T-cell (primary cell): ENCODE data around the gene BNC2. TPM values are rescaled to one million over a fixed set of nuclear protein-coding genes. Genes with fewer than 3 reads are reported as not detected.

Source experiments
- ATAC-seq, 4 experiments: fragments of 200-7000 bp in 3 of 4; fragments of 150-1000 bp in 1 of 4; cut with Tn5 transposase; replicated peaks in 1 of 4; 1 replicate in 3 of 4; 2 replicates in 1 of 4; pipeline ENCODE4 v1.10.0; 2021; ENCODE audit warnings: moderate library complexity in 3 of 4, mild to moderate bottlenecking in 2 of 4, moderate number of reproducible peaks in 1 of 4
- CTCF ChIA-PET, 2 donors: fragments of 300-600 bp; sonication (Branson Sonifier 250); formaldehyde crosslinking; loops; one replicate each; lab custom pipeline; 2022; ENCODE audit warnings: antibody characterized with exemption in 2 of 2; lab: Charles Lee
- POLR2A ChIA-PET, 2 donors: fragments of 300-600 bp; sonication (Branson Sonifier 250); formaldehyde crosslinking; loops; one replicate each; lab custom pipeline; 2022; ENCODE audit warnings: antibody characterized with exemption in 2 of 2; lab: Charles Lee
- DNase-seq, 35 experiments: peaks; one replicate each; pipeline versions ENCODE4 v3.0.0 to v3.0.0-alpha.2; 2013 to 2023
- H3K27ac ChIP-seq: one replicate; pipeline ENCODE4 v1.5.1; 2013; ENCODE audit warnings: low read length
- H3K27me3 ChIP-seq, 2 experiments: replicated peaks in 1 of 2; 1 replicate in 1 of 2; 2 replicates in 1 of 2; pipeline versions ENCODE4 v1.6.1 to v1.7.0; 2013; ENCODE audit warnings: low read length in 1 of 2, mixed read lengths in 1 of 2; ENCODE audit not compliant: control insufficient read depth in 2 of 2, insufficient read depth in 2 of 2; ENCODE audit errors: extremely low read depth in 1 of 2
- H3K36me3 ChIP-seq, 2 donors: 1 replicate in 1 of 2; 2 replicates in 1 of 2; pipeline versions ENCODE4 v1.6.1 to v1.7.0; 2013; ENCODE audit warnings: low read length in 1 of 2; ENCODE audit not compliant: control insufficient read depth in 2 of 2, insufficient read depth in 1 of 2; ENCODE audit errors: extremely low read depth in 1 of 2
- H3K4me1 ChIP-seq, 2 experiments: 1 replicate in 1 of 2; 2 replicates in 1 of 2; pipeline versions ENCODE4 v1.6.1 to v1.7.0; 2013; ENCODE audit warnings: low read length in 2 of 2, mixed read lengths in 1 of 2; ENCODE audit not compliant: insufficient read depth in 2 of 2, control insufficient read depth in 1 of 2; ENCODE audit errors: extremely low read depth in 1 of 2
- H3K4me3 ChIP-seq, 2 donors: 1 replicate in 1 of 2; 2 replicates in 1 of 2; pipeline versions ENCODE4 v1.5.1 to v1.7.0; 2013; ENCODE audit warnings: mild to moderate bottlenecking in 2 of 2, low read length in 1 of 2, moderate library complexity in 1 of 2; ENCODE audit not compliant: control insufficient read depth in 1 of 2; ENCODE audit errors: extremely low read depth in 1 of 2
- H3K9me3 ChIP-seq: 2 replicates; pipeline ENCODE4 v1.7.0; 2013
- H3K27ac Mint-ChIP-seq, 2 donors: one replicate each; pipeline ENCODE4 v1.8.0; 2020 to 2021; ENCODE audit warnings: mild to moderate bottlenecking in 2 of 2, mixed read lengths in 2 of 2
- H3K27me3 Mint-ChIP-seq, 2 donors: one replicate each; pipeline ENCODE4 v1.8.0; 2021 to 2022; ENCODE audit warnings: mixed read lengths in 2 of 2
- H3K36me3 Mint-ChIP-seq: one replicate; pipeline ENCODE4 v1.8.0; 2021; ENCODE audit warnings: mixed read lengths
- H3K4me1 Mint-ChIP-seq, 3 donors: one replicate each; pipeline ENCODE4 v1.8.0; 2020 to 2022; ENCODE audit warnings: mixed read lengths in 3 of 3, mild to moderate bottlenecking in 1 of 3
- H3K4me3 Mint-ChIP-seq, 3 donors: one replicate each; pipeline ENCODE4 v1.8.0; 2020 to 2022; ENCODE audit warnings: mild to moderate bottlenecking in 3 of 3, mixed read lengths in 3 of 3, moderate library complexity in 3 of 3
- H3K9me3 Mint-ChIP-seq, 3 donors: one replicate each; pipeline ENCODE4 v1.8.0; 2020 to 2022; ENCODE audit warnings: mixed read lengths in 3 of 3
- WGBS: methylation state at CpG from one replicate; pipeline ENCODE4 v1.1.5; 2013; ENCODE audit warnings: missing lambda C conversion rate; ENCODE audit not compliant: insufficient coverage; 5-methylcytosine and 5-hydroxymethylcytosine counted together
- total RNA-seq, 35 experiments: library from RNA in 6 of 35; stranded (reverse) in 6 of 35; fragments of 120-200 nt in 1 of 35; gene quantifications; one replicate each; pipeline versions ENCODE4 v1.2.1 to v1.2.4 and lab custom pipeline; 2013 to 2026

The BNC2 gene
- total RNA-seq, 5 donors from 2014 or later (not counting 1 experiment from before 2014, with no cell fraction given): 0.03 to 2.1 (median 0.57) TPM

DNA sequence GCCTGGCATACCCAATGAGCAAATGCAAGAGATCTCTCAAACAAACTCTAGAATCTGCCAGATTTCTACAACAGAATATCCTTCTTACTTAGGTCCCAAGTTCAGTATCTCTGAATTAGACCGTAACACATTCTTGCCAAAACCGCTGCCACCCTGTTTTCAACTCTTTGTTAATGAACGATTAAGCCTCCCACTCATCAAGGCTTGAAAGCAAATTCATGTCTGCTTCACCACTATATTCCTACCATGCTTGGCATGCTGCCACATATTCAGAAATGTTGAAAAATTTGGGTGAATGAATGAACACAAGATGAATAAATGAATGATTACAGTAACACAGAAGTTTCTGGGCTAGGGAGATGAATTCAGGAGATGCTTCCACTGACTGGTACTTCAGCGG lies 119.9 kb downstream of the BNC2 start:
- POLR2A ChIA-PET: no interaction called here
- no peaks in the 10 kb centered on the region for H3K4me1 Mint-ChIP-seq
- H3K4me3 ChIP-seq: no peak overlapping the region
- ATAC-seq (no peak), DNase-seq (no peak)
- H3K27me3 Mint-ChIP-seq: no peaks in the 10 kb centered on the region
- 100% methylated on average over 3 of the region's 4 CpGs for WGBS
- H3K9me3 Mint-ChIP-seq: peaks cover 0 to 11% (median 5%) of the 10 kb centered on the region in 3 donors
- H3K27ac ChIP-seq: no peak overlapping the region
- no peaks in the 10 kb centered on the region for H3K4me1 ChIP-seq
- CTCF ChIA-PET: no interaction called here
- no peaks in the 10 kb centered on the region for H3K9me3 ChIP-seq
- H3K36me3 ChIP-seq: no peaks in the 10 kb centered on the region
- H3K4me3 Mint-ChIP-seq: no peak overlapping the region
- no peaks in the 10 kb centered on the region for H3K36me3 Mint-ChIP-seq
- H3K27me3 ChIP-seq: no peaks in the 10 kb centered on the region
- H3K27ac Mint-ChIP-seq: no peak overlapping the region

DNA sequence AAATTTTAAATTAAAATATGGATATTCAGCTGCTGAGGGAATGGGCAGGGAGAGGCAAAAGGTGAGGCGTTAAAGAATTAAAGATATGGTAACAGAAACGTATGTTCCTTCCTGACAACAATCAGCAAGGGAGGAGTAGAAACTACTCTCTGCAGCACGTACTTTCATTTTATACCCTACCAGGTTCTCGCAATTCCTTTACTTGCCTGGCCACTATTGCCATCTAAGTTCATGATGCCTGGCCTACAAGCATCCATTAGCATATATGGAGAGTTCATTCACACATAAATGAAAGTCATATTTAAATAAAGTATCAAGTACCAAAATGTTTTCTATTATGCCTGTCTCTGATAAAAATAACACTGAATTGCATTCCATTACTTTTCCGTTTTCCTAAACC lies 125.1 kb downstream of the BNC2 start:
- no peaks in the 10 kb centered on the region for H3K27me3 ChIP-seq
- H3K36me3 Mint-ChIP-seq: no peaks in the 10 kb centered on the region
- H3K36me3 ChIP-seq: no peaks in the 10 kb centered on the region
- H3K27ac ChIP-seq: no peak overlapping the region
- ATAC-seq (no peak), DNase-seq (no peak)
- CTCF ChIA-PET: no interaction called here
- H3K4me3 ChIP-seq: no peak overlapping the region
- no CpG with 5 or more reads among the region's 5 CpGs for WGBS
- no peaks in the 10 kb centered on the region for H3K4me1 ChIP-seq
- H3K27me3 Mint-ChIP-seq: no peaks in the 10 kb centered on the region
- no peaks in the 10 kb centered on the region for H3K4me1 Mint-ChIP-seq
- H3K9me3 Mint-ChIP-seq: peaks cover 0 to 11% (median 9%) of the 10 kb centered on the region in 3 donors
- H3K9me3 ChIP-seq: no peaks in the 10 kb centered on the region
- no peak overlapping the region for H3K4me3 Mint-ChIP-seq
- POLR2A ChIA-PET: no interaction called here
- H3K27ac Mint-ChIP-seq: no peak overlapping the region

DNA sequence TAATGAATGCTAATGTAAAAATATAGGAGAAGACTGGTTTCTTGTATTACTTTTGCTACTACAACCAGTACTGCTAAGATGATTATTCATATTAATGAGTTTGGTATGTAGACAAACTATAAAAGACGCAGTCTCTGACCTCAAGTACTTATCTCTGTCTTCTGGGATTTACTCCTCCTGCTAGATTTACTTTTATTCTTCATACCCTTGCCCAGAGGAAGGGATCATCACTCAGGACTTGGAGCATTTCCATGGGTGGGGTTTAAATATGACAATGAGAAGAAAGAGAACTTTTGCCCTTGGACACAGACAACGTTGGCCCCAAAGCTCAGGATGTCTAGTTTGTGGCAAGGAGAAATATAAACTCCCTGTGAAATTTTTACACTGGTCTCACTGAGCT lies 126.1 kb downstream of the BNC2 start:
- Histone ChIP-seq H3K27ac (no peak overlapping the region), H3K27me3 (no peaks in the 10 kb centered on the region), H3K9me3 (no peaks in the 10 kb centered on the region), H3K4me1 (no peaks in the 10 kb centered on the region), H3K36me3 (no peaks in the 10 kb centered on the region), H3K4me3 (no peak overlapping the region)
- no peaks in the 10 kb centered on the region for H3K27me3 Mint-ChIP-seq
- no peak overlapping the region for H3K4me3 Mint-ChIP-seq
- ChIA-PET POLR2A (no interaction called here), CTCF (no interaction called here)
- H3K27ac Mint-ChIP-seq: no peak overlapping the region
- H3K9me3 Mint-ChIP-seq: peaks cover 7 to 12% (median 9%) of the 10 kb centered on the region in 3 donors
- ATAC-seq: no peak
- 80% methylated on average over 1 of the region's 2 CpGs for whole genome bisulfite sequencing
- no peaks in the 10 kb centered on the region for H3K4me1 Mint-ChIP-seq
- no peak for DNase-seq
- no peaks in the 10 kb centered on the region for H3K36me3 Mint-ChIP-seq

DNA sequence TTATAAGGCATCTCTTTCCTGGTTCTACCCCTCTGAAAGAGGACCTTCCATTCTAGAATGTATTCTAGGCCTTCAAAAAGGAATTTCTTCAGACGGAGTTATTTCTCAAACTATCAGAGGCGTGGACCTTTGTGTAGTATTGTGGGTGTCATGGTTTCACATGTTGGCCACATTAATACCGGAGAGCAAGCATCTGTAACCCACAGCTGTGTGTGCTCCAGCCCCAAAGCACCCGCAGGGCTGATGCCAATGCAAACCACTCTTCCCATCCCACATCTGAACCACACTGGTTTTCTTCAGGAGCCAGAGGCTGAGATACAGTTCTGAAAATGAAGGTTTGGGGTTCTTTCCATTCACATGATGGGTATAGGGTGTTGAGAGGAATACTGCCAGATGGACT lies 127.1 kb downstream of the BNC2 start:
- no CpG with 5 or more reads among the region's 4 CpGs for WGBS
- Mint-ChIP-seq H3K4me1 (no peaks in the 10 kb centered on the region), H3K36me3 (no peaks in the 10 kb centered on the region), H3K27ac (no peak overlapping the region), H3K9me3 (peaks cover 7 to 12% (median 9%) of the 10 kb centered on the region in 3 donors), H3K4me3 (no peak overlapping the region), H3K27me3 (no peaks in the 10 kb centered on the region)
- H3K27ac ChIP-seq: no peak overlapping the region
- no peaks in the 10 kb centered on the region for H3K36me3 ChIP-seq
- ChIA-PET CTCF (no interaction called here), POLR2A (no interaction called here)
- no peak for DNase-seq
- no peaks in the 10 kb centered on the region for H3K27me3 ChIP-seq
- no peak for ATAC-seq
- no peak overlapping the region for H3K4me3 ChIP-seq
- no peaks in the 10 kb centered on the region for H3K9me3 ChIP-seq
- no peaks in the 10 kb centered on the region for H3K4me1 ChIP-seq

DNA sequence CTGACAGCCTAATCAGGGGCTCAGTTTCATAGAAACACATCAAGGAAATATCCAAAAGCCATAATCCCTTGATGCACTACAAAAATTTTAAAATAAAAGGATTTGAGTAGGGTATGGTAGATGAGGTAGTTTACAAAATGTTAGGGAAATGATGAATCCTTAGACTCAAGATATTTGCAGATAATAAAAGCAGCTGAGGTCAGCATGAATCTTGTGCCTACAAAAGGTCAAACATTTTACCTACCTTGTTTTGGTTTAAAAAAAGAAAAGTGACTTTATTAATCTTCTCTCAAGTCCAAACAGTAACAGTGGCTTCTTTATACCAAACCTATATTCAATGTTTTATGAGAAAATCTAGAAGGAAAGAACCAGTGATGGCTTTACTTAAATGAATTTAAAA lies 135.5 kb downstream of the BNC2 start:
- Histone ChIP-seq H3K27me3 (no peaks in the 10 kb centered on the region), H3K4me1 (no peaks in the 10 kb centered on the region), H3K36me3 (no peaks in the 10 kb centered on the region), H3K9me3 (no peaks in the 10 kb centered on the region), H3K27ac (no peak overlapping the region), H3K4me3 (no peak overlapping the region)
- ChIA-PET CTCF (no interaction called here), POLR2A (no interaction called here)
- ATAC-seq: no peak
- Mint-ChIP-seq H3K36me3 (no peaks in the 10 kb centered on the region), H3K4me3 (no peak overlapping the region), H3K4me1 (no peaks in the 10 kb centered on the region), H3K27me3 (peaks cover 1 to 2% of the 10 kb centered on the region in 2 donors), H3K9me3 (peaks cover 1 to 6% (median 2%) of the 10 kb centered on the region in 3 donors), H3K27ac (no peak overlapping the region)
- DNase-seq: no peak

DNA sequence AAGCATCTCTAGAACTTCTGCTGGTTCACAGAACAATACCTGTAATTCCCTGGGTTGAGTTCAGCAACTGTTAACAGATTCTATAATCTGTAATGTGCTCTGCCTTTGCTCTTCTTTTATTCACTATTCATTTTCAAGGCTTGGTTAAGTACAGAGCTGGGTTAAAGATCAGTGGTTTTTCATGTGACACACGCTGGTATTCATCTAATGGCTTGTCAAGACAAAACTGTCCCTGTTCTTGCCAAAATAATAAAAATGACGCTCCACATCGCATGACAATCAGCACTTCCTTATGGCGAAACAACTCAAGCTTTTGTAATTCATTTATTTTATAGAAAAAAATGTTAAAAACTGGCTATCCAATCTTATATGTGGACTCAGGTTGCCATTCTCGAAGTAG lies 137.9 kb downstream of the BNC2 start:
- Histone ChIP-seq H3K36me3 (no peaks in the 10 kb centered on the region), H3K27ac (no peak overlapping the region), H3K4me1 (peaks cover 0 to 3% of the 10 kb centered on the region in 2 experiments), H3K4me3 (no peak overlapping the region), H3K9me3 (no peaks in the 10 kb centered on the region), H3K27me3 (peaks cover 4% of the 10 kb centered on the region in 2 experiments)
- H3K4me3 Mint-ChIP-seq: no peak overlapping the region
- no peak for ATAC-seq
- no peaks in the 10 kb centered on the region for H3K4me1 Mint-ChIP-seq
- ChIA-PET CTCF (no interaction called here), POLR2A (no interaction called here)
- no peak for DNase-seq
- peaks cover 0 to 12% (median 0%) of the 10 kb centered on the region in 3 donors for H3K9me3 Mint-ChIP-seq
- H3K36me3 Mint-ChIP-seq: no peaks in the 10 kb centered on the region
- H3K27ac Mint-ChIP-seq: no peak overlapping the region
- WGBS: 80% methylated on average over 1 of the region's 5 CpGs
- H3K27me3 Mint-ChIP-seq: peaks cover 18 to 19% of the 10 kb centered on the region in 2 donors

DNA sequence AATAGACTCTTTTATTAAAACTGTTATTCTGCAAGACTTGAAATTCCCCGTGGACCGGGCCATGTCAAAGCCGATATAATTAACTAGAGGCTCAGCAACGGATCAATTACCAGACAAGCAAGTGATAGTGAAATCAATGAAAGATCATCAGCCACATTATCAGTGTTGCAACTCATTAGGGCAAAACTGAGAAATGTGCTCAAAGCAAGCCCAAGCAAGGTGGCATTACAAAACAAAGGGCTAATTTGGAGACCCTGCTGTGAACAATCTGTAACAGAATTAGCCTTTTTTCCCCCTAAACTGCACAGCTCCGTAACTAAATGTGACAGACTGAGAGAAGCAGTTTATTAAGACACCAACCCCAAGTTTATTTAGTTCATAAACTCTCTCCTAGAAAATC lies 140.3 kb downstream of the BNC2 start:
- Histone ChIP-seq H3K36me3 (no peaks in the 10 kb centered on the region), H3K9me3 (no peaks in the 10 kb centered on the region), H3K4me1 (peaks cover 0 to 3% of the 10 kb centered on the region in 2 experiments), H3K4me3 (no peak overlapping the region), H3K27ac (no peak overlapping the region), H3K27me3 (peaks cover 10 to 14% of the 10 kb centered on the region in 2 experiments)
- no peak overlapping the region for H3K4me3 Mint-ChIP-seq
- ATAC-seq: no peak
- CTCF ChIA-PET: no interaction called here
- peaks cover 0 to 12% (median 0%) of the 10 kb centered on the region in 3 donors for H3K9me3 Mint-ChIP-seq
- peaks cover 29 to 32% of the 10 kb centered on the region in 2 donors for H3K27me3 Mint-ChIP-seq
- no peaks in the 10 kb centered on the region for H3K36me3 Mint-ChIP-seq
- no peak overlapping the region for H3K27ac Mint-ChIP-seq
- 80% methylated on average over 3 of the region's 5 CpGs for WGBS
- peaks cover 0 to 3% (median 3%) of the 10 kb centered on the region in 3 donors for H3K4me1 Mint-ChIP-seq
- no peak for DNase-seq
- POLR2A ChIA-PET: no interaction called here
